Globus pallidus (tissue), 1 donor: ENCODE data around the gene ADISSP.

Experiments
- DNase-seq: peaks from one replicate; pipeline ENCODE4 v3.0.0-alpha.2; 2015; ENCODE audit warnings: low spot score

ADISSP gene

DNA sequence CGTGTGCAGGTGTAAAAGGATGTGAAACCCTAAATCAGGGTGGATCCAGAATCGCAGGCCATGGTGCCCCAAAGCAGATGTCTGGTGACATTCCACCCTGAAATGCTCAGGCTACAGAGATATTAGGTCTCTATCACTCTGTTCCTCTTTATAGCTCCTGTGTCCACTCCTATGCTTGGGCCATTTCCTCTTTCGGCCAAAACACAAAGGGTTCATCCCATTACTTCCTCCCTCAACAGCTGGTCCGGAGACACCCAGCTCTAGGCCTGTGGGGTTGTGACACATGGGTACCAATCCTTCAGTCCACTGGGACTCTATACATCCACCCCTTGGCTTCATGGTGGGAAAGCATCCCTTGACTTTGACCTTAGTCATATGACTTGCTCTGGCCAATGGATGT lies 53.5 kb downstream of the ADISSP start:
- peak; percentile 58 for DNase-seq

DNA sequence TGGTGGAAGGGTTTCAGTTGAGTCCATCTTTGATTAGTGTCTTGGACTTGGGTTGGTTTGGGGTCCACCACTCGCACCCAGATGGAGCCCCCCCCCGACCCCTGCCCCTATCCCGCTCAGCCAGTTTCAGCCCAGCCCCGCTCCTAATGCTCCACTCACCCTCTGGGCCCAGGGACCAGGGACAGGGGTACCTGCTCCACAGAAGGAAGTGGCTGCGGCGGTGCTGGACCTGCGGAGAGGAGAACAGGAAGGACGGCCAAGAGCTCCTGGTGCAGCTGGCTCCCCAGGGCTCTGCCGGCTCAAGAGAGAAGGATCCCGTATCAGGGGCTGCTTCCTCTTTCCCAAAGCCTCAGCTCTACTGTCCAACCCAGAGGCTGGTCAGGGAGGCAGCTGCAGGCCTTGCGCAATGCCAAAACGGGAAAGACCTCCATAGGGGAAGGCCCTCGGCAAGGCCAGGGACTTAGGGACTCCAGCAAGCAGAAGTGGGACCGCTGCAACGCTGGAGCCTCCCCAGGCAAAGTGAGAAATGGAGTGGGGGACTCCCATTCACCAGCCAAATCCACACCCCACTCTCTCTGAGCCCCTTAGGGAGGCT lies 55.2 kb downstream of the ADISSP start, which contains the start of gene SIGLEC1:
Gene SIGLEC1, minus strand, starts transcription at position 322 of the 595 bp plus-strand sequence. CDS start 5,472 bp downstream, outside the sequence.
- DNase-seq, result peak; percentile 47

- no peak for DNase-seq
Observed at GRCh38 chr20:3711484-3711941, 56.0 kb downstream of the ADISSP start.

DNA sequence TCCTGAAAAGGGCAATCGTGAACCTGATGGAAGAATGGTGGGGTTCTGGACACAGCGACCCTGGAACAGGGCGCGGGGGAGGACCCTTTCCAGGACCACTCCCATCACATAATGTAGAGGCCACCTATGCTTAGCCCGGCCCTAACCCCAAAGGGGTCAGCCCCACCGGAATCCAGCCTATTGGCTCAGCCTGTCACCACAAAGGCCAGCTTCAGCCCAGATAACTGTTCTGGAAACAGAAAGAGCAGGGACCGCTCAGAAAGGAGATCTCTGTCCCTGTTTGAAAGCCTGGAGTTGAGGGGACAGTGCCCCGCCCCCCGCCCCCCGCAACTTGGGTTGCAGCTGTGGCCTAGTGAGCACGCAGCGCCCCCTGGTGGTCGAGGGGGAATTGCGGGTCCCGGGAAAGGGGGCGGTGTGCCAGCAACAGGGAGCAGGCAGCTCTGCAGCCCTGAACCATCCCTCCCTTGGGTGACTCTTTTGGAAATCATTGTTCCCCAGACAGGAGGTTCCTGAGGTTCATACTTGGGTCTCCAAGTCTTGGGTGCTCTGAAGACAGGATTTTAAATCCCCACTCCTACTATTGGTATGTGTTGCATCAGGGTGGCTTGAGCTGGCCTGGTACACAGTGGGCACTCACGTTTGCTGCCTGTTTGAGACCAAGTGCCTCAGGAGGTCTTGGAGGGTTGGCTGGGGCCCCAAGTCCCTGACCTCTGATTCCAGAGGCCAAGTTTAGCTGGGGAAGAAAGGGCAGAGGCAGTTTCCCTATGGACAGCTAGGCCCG lies 56.7 kb downstream of the ADISSP start:
- peak; percentile 60 for DNase-seq

DNA sequence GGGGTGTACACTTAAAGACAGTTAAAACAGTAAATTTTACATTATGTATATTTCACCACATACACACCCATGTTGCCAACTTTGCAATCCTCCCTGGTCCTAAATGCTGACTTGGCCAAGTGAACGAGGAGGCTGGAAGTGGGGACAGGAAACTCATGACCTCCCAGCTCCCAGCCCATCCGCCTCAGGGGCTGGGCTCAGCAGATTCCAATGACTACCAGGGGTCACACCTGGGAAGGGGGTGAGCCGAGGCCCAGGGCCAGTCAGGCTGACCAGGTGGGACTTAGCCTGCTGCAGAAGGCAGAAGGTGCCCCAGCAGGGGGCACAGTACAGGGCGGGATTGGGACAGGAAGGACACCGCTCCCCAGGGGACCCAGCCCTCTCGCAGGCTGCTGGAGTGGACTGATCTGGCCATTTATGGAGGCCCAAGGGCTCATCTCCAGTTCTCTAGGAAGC lies 57.5 kb downstream of the ADISSP start:
- no peak for DNase-seq

DNA sequence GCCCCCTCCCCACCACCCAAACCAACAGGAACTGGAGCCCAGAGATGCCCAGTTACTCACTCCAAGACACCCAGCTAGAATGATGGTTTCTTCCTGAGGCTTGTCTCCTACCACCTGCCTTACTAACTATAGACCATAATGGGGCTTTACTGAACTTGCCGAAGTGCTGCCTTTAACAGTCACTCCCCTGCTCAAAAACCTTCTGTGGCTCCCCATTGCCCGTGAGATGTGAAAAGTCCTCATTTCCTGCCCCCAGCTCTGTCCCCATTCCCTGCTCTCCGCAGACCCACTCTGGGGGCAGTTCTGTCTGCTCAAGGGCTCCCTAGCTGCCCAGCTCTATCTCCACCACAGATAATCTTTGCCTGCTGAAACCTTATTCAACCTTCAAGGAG lies 60.0 kb downstream of the ADISSP start:
- no peak for DNase-seq

- no peak for DNase-seq
Observed at GRCh38 chr20:3706774-3707507, 60.6 kb downstream of the ADISSP start.

DNA sequence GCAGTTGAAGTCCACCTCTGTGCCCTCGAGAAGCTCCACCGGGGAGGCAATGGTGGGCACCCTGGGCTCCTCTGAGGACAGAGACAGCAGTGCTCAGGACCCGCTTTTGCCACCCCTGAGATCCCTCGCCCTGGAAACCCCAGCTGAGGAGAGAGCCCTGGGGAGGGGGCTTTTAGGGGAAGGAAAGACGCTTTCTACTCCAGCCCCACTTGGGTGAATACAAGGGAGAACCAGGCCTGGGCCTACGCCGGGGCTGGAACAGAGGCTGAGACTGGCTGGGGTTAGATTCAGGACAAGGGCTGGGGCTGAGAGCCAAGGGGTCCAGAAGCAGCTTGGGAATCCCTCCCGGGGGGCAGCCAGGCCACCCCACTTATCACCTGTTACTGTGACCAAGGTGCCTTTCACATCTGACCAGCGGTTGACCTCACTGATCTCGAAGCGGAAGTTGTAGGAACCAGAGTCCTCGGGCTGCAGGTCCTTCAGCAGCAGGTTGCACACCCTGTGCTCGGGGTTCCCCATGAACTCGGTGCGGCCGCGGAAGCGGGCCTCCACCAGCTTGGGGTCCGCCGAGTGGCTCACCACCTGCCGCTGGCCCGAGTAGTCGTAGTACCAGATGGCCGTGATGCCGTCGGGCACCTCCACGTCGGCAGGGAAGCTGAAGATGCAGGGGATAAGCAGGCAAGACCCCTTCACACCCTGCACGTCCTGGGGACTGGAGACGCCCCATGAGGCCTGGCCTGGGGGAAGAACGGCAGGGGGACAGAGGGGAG lies 61.4 kb downstream of the ADISSP start:
- no peak for DNase-seq

DNA sequence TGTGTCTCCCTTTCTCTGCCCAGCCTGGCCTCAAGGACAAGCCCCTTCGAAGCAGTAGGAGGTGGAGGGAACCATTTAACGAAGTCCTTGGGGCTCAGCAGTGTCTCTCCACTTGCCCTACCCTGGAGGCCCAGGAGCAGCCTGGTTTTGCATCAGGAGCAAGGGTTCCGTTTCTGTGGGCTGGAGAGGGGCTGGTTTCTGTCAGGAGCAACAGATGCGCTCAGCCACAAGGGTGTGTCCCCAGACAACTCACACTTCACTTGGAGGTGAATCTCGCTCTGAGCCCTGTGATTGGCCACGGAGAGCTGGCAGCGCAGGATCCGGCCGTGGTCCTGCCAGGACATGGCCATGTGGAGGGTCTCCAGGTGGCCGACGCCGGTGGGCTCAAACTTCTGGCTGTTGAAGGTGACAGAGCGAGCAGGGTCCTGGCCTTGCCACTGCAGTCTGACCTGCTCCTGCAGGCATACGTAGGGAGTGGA lies 62.0 kb downstream of the ADISSP start:
- no peak for DNase-seq

- DNase-seq, result no peak
Observed at GRCh38 chr20:3704087-3704486, 63.5 kb downstream of the ADISSP start.
